HL-60/S4 treated with retinoic acid at 250 ng/mL for 4 days and 3 days (cell line): ENCODE data around the gene AGK.

Experiments
- in situ Hi-C: fragments of 300-500 bp; cut with MboI; formaldehyde crosslinking; loops from 2 replicates; pipeline ENCODE4 v1.7.0; 2022; ENCODE audit warnings: low sequenced_read_pairs

AGK gene

GRCh38 chr7:141700848-141701371 is 149.7 kb downstream of the AGK start:
- in situ Hi-C loops, result no loop called here

GRCh38 chr7:141701489-141702046 is 150.4 kb downstream of the AGK start:
- in situ Hi-C loops, result no loop called here

GRCh38 chr7:141702047-141702567 is 150.9 kb downstream of the AGK start, which contains the start of gene DENND11:
DENND11 (minus strand) TSS chr7:141702166; CDS start chr7:141702153, 13 bp downstream.
- in situ Hi-C loops, result no loop called here

DNA sequence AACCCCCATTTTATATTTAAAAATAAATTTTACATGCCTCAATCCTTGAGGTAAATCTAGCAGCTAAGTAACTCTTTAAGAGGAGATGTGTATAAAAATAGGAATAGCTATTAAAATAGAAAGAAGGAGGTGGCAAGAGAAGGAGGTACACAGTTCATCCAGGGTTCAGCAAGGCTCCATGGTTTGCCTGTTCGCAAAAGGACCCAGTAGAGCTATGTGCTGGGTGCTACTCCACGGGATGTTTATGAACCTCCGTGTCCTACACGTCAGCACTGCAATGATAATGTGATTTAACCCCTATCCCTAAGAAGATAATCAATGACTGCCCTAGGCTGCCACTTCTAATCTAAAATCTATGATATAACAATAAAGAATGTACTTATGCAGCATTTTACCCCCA is 151.7 kb downstream of the AGK start:
- in situ Hi-C loops, result no loop called here

DNA sequence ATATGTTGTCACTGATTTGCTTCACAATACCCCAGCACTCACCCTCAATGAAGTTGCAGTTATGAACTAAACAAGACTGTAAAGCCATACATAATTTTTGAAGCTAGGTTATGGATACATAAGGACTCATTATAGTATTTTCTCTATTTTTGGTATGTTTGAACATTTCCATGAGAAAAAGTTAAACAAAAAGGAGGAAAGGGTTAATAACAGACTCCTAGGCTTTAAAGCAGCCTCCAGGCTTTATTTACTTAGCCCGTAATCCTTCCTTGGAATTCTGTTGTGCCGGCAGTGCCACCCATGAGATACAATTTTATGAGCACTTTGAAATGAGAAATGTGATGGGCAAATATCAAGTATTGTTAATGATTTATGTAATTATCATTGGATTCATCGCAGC is 152.9 kb downstream of the AGK start:
- in situ Hi-C loops, result no loop called here

DNA sequence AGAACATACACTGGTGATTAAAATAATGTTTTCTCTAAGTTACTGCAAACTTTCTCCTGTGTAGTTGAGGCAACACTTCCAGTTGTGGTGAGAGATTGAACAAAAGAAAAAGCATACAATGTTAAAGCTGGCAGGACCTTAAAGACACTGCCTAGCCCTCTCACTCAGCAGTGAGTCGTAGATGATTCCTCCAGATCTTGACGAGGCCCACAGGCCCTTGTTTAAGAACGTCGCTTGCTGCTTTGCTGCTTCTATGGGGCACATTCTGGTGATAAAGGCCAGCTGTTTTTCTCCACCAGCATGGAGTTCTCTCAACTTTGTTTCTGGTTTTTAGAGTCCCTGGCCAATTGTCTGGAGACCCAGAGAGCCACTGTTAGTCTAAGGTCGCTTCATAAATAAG is 153.5 kb downstream of the AGK start:
- in situ Hi-C loops, result no loop called here
